ENCODE measurements around the gene WHRN.
A peak's percentile ranks its signal among the peaks of the same experiment; 100 is the strongest.

The WHRN gene

DNA sequence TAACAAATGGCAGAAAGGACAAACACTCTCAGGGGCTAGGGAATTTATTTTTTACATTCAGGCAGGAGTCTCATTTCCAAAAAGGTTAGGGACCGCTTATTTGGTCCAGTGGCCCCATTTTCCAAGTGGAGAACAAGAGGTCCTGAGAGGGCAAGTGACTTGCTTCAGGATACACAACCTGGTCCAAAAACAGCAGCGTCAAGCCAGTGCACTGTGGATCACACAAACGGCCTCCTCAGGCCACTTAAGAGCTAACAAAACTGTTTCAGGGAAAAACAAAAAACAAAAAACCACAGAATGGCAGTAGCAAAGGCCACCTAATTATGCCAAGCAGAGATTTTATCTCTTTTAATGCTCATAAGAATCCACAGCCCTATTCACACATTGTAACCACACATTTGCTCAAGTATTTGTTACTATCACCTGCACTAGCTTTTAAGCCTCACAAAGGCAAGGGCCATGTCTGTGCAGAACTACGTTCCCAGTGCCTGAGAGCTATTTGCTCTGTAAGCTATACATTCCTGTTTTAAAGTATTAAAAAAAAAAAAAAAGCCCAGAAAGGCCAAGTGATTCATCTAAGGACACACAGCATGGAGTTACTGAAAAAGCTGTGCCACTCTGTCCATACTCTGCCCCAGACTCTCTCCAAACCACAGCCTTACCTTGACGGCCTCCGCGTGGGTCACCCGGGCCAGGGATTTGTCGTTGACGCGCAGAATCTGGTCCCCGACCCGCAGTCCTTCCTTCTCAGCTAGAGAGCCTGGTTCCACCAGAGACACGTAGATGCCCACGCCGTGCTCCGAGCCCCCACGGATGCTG, 1.5 kb downstream of the WHRN start:
- Histone ChIP-seq H3K36me3 (ENCODE audit: insufficient read depth, low read length) (no peaks in the 10 kb centered on the region), H3K4me1 (ENCODE audit: insufficient read depth, low read length) (peaks cover 30% of the 10 kb centered on the region), H3K9ac (ENCODE audit: low read depth, low read length) (peak overlapping the region; percentile 70; the same call in 1 of the 2 replicates), H3K9me3 (ENCODE audit: control insufficient read depth, insufficient read depth, low read length) (no peaks in the 10 kb centered on the region)

DNA sequence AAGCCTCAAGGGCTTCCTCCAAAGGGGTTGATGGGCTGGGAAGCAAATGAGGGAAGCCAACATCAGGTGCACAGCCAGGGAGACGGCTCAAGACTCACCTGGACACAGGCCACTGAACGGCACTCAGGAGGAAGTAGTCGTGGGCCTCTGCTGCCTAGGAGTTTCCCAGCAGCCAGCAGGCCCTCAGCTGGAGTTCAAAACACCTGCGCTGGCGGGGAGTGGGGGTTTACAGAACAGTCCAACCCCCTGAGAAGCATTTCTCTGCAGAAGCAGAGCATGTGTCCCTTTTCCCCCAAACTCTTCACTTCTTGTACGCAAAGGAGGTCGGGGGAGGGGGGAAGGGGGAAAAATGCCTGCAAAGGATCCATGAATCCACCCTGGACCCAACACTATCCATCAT, 2.3 kb downstream of the WHRN start:
- Histone ChIP-seq H3K36me3 (ENCODE audit: insufficient read depth, low read length) (no peaks in the 10 kb centered on the region), H3K4me1 (ENCODE audit: insufficient read depth, low read length) (peaks cover 23% of the 10 kb centered on the region), H3K9ac (ENCODE audit: low read depth, low read length) (no peak overlapping the region), H3K9me3 (ENCODE audit: control insufficient read depth, insufficient read depth, low read length) (no peaks in the 10 kb centered on the region)

GRCh38 chr9:114501796-114502682, 3.2 kb downstream of the WHRN start:
- H3K9ac ChIP-seq (ENCODE audit: low read depth, low read length): peak overlapping the region; percentile 26
- peaks cover 15% of the 10 kb centered on the region for H3K4me1 ChIP-seq (ENCODE audit: insufficient read depth, low read length)
- no peaks in the 10 kb centered on the region for H3K36me3 ChIP-seq (ENCODE audit: insufficient read depth, low read length)
- H3K9me3 ChIP-seq (ENCODE audit: control insufficient read depth, insufficient read depth, low read length): no peaks in the 10 kb centered on the region

- Histone ChIP-seq H3K36me3 (ENCODE audit: insufficient read depth, low read length) (no peaks in the 10 kb centered on the region), H3K9me3 (ENCODE audit: control insufficient read depth, insufficient read depth, low read length) (no peaks in the 10 kb centered on the region), H3K9ac (ENCODE audit: low read depth, low read length) (no peak overlapping the region), H3K4me1 (ENCODE audit: insufficient read depth, low read length) (peaks cover 15% of the 10 kb centered on the region)
Observed at GRCh38 chr9:114500697-114501292, 4.5 kb downstream of the WHRN start.

DNA sequence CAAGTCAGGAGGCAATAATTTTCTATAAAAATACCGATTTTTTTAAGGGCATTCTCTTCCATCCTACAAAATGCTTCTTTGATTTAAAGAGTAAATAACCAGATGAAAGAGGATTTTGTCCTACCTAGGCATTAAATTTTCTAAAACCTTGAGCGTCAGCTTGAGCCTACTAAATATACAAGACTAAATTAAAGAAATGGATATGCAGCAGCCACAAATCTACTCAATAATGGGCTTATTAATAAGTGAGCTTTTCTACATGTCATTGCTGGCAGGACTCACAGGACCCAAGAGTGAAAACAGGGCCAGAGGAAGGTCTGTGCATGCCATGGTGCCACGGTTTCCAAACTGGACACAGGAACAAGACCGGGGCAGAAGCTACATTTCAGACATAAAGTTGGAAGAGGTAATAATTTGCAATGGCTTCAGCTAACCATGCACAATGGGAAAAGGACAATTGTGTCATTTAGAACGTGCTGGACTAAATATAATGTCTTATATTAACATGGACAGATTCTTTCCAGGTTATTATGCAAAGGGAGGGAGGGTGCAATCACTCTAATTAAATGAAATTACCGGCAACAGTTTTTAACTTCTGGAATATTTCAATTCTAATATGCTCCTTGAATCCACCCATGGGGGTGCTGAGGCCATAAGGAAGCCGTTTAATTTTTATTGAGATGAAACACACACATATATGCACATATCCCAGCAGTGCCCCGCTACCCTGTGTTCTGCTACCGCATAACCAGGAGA, 5.2 kb downstream of the WHRN start:
- H3K9ac ChIP-seq (ENCODE audit: low read depth, low read length): no peak overlapping the region
- peaks cover 15% of the 10 kb centered on the region for H3K4me1 ChIP-seq (ENCODE audit: insufficient read depth, low read length)

DNA sequence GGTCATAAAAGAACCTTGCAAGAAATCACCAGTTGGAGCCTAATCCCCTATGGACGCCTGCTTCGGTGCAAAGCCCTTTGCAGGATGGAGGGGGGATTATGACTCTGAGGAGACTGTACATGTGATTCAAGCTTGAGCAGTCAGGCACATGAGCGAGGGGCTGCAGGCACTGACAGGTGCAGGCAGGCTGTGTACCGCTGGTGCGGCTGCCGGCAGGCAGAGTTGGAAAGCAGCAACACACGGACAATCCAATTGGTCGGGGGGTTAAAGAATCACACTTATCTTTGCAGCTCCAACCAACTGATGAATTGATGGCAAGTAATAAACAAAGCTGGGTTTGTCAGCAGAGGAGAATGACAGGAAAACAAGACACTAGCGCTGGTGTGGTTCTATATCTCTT, 5.7 kb downstream of the WHRN start:
- Histone ChIP-seq H3K36me3 (ENCODE audit: insufficient read depth, low read length) (no peaks in the 10 kb centered on the region), H3K9me3 (ENCODE audit: control insufficient read depth, insufficient read depth, low read length) (no peaks in the 10 kb centered on the region), H3K4me1 (ENCODE audit: insufficient read depth, low read length) (peaks cover 15% of the 10 kb centered on the region), H3K9ac (ENCODE audit: low read depth, low read length) (no peak overlapping the region)

More for the DNA sequence above, 5.2 kb downstream of the WHRN start:
- Histone ChIP-seq H3K36me3 (ENCODE audit: insufficient read depth, low read length) (no peaks in the 10 kb centered on the region), H3K9me3 (ENCODE audit: control insufficient read depth, insufficient read depth, low read length) (no peaks in the 10 kb centered on the region)

DNA sequence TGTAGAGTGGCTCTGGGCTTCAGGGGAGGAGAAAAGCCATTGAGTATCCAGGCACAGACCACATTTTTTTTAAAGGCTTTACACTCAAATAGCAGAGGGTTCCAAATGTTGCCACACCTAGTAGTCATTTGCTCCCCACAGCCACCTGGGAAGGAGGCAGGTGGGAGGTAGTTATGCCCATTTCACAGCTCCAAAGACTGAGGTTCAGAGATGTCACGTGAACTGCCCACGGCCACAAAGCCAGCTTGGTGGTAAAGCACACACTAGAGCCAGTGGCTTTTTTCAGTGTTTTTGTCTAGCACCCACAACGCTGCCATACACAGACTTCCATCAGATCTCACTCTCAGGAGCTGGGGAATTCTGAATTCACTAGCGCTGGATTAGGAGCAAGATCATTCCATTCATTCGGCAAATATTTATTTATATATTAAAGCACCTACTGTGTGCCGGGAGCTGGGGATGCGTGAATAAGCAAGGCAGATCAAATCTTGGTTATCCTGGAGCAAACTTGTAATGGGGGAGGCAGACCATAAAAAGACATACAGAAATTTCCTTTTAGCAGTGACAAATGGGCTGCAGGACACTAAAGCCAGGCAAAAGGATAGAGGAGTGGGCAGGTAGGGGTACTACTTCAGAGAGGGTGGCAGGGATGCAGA, 7.4 kb downstream of the WHRN start:
- Histone ChIP-seq H3K9ac (ENCODE audit: low read depth, low read length) (no peak overlapping the region), H3K4me1 (ENCODE audit: insufficient read depth, low read length) (peaks cover 14% of the 10 kb centered on the region), H3K9me3 (ENCODE audit: control insufficient read depth, insufficient read depth, low read length) (no peaks in the 10 kb centered on the region), H3K36me3 (ENCODE audit: insufficient read depth, low read length) (no peaks in the 10 kb centered on the region)

GRCh38 chr9:114497236-114497635, 8.0 kb downstream of the WHRN start:
- Histone ChIP-seq H3K4me1 (ENCODE audit: insufficient read depth, low read length) (peaks cover 8% of the 10 kb centered on the region; the same call in 1 of the 2 replicates), H3K9ac (ENCODE audit: low read depth, low read length) (no peak overlapping the region)

DNA sequence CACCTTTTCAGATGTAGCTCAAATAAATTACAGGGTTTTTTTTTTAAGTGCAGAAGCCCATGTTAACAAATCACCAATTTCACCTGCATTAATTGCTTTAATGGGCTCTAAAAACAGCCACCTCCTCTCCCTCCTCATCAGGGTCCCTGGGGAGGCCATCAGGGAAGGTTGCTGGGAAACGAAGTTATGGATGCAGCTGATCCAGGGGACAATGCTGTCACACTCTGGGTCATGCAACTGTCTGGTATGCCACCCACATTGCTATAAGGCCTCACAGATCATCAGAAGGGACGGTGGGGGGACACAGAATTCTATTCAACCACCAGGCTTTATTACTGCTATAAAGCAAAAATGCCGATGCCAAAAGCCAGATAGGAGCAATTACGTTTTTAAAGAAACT, 9.3 kb downstream of the WHRN start:
- Histone ChIP-seq H3K9me3 (ENCODE audit: control insufficient read depth, insufficient read depth, low read length) (no peaks in the 10 kb centered on the region), H3K36me3 (ENCODE audit: insufficient read depth, low read length) (no peaks in the 10 kb centered on the region), H3K9ac (ENCODE audit: low read depth, low read length) (no peak overlapping the region), H3K4me1 (ENCODE audit: insufficient read depth, low read length) (peaks cover 4% of the 10 kb centered on the region; the same call in 1 of the 2 replicates)

More at GRCh38 chr9:114497236-114497635, 8.0 kb downstream of the WHRN start:
- Histone ChIP-seq H3K9me3 (ENCODE audit: control insufficient read depth, insufficient read depth, low read length) (no peaks in the 10 kb centered on the region), H3K36me3 (ENCODE audit: insufficient read depth, low read length) (no peaks in the 10 kb centered on the region)

DNA sequence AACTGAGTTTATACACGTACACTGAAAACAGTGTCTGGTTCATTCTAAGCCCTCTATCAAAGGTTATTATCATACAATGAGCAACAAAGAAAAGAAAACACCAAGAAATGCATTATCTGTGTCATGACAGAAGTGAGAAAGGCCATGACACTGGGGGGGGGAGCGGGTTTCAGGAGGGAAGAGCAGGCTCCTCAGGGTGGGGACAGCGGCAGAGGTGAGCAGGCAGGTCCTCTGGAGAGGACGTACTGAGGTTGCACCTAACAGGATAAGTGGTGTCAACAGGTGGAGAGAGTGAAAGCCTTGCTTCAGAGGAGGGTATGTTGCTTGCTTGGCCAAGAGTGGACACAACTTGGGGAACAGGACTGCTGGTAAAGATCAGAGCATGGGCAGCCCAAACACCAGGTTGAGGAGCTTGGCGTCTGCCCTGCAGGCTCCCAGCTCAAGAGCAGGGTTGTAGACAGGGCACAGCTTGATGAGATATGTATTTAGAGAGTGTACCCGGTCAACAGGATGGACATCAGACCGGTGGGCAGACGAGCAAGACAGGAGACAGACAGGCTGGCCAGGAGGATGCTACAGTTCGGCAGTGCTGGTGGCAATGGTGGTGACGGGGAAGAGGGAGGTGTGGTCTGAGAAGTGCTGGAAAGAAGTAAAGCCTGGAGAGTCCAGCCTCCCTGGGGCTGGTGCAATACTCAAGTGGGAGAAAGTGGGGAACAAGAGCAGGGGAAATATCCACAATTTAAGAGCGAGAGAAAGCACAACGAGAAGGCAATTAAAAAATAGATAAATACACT, 10.3 kb downstream of the WHRN start:
- Histone ChIP-seq H3K9ac (ENCODE audit: low read depth, low read length) (no peak overlapping the region), H3K4me1 (ENCODE audit: insufficient read depth, low read length) (no peaks in the 10 kb centered on the region), H3K36me3 (ENCODE audit: insufficient read depth, low read length) (no peaks in the 10 kb centered on the region), H3K9me3 (ENCODE audit: control insufficient read depth, insufficient read depth, low read length) (no peaks in the 10 kb centered on the region)

GRCh38 chr9:114493521-114494184, 11.6 kb downstream of the WHRN start:
- H3K4me1 ChIP-seq (ENCODE audit: insufficient read depth, low read length): no peaks in the 10 kb centered on the region

DNA sequence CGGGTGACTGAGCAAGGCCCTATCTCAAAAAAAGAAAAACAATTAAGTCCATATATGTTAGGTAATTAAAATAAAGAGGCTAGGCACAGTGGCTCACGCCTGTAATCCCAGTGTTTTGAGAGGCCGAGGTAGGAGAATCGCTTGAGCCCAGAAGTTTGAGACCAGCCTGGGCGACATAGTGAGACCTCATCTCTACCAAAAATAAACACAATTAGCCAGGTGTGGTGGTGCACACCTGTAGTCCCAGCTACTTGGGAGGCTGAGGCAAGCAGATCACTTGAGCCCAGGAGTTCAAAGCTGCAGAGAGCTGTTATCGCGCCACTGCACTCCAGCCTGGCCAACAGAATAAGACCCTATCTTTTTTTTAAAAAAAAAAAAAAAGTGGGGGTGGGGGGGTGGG, 12.3 kb downstream of the WHRN start:
- H3K36me3 ChIP-seq (ENCODE audit: insufficient read depth, low read length): no peaks in the 10 kb centered on the region
- H3K4me1 ChIP-seq (ENCODE audit: insufficient read depth, low read length): no peaks in the 10 kb centered on the region
- H3K9ac ChIP-seq (ENCODE audit: low read depth, low read length): no peak overlapping the region
- no peaks in the 10 kb centered on the region for H3K9me3 ChIP-seq (ENCODE audit: control insufficient read depth, insufficient read depth, low read length)

More at GRCh38 chr9:114493521-114494184, 11.6 kb downstream of the WHRN start:
- Histone ChIP-seq H3K9me3 (ENCODE audit: control insufficient read depth, insufficient read depth, low read length) (no peaks in the 10 kb centered on the region), H3K36me3 (ENCODE audit: insufficient read depth, low read length) (no peaks in the 10 kb centered on the region), H3K9ac (ENCODE audit: low read depth, low read length) (no peak overlapping the region)
